Measurements from ENCODE around the gene GRIK3.
A peak's percentile ranks its signal among the peaks of the same experiment; 100 is the strongest.

Gene GRIK3

GRCh38 chr1:36763771-36764170 is 270.5 kb downstream of the GRIK3 start:
- Histone ChIP-seq H3K27ac (ENCODE audit: extremely low read depth, low read depth, low read length) (no peak overlapping the region), H3K4me3 (ENCODE audit: low read depth, low read length) (no peak overlapping the region), H3K36me3 (ENCODE audit: control insufficient read depth in 2 of 2, insufficient read depth in 1 of 2, low read length in 2 of 2) (no peaks in the 10 kb centered on the region), H3K4me1 (ENCODE audit: control insufficient read depth, insufficient read depth, low read length) (no peaks in the 10 kb centered on the region), H3K9me3 (ENCODE audit: control insufficient read depth, insufficient read depth, low read depth, low read length) (no peaks in the 10 kb centered on the region)
- peak; percentile 27; the same call in 1 of the 2 replicates for TF ChIP-seq EGR2 (tag by site-specific recombination; IDR thresholded peaks at IDR 0.05; ENCODE audit: low read depth)
- TF ChIP-seq ZNF335 (tag by site-specific recombination; conservative IDR thresholded peaks at IDR 0.05), result no peak
- TF ChIP-seq ZNF501 (tag by site-specific recombination; IDR thresholded peaks at IDR 0.05), result no peak
- TF ChIP-seq ZNF391 (tag by site-specific recombination; IDR thresholded peaks at IDR 0.05; ENCODE audit: borderline replicate concordance, low read depth), result no peak
- peak; percentile 42 for TF ChIP-seq ZFHX2 (tag by site-specific recombination; conservative IDR thresholded peaks at IDR 0.05)
- ChIA-PET POLR2A (no interaction called here), CTCF (interaction anchor here (0.5 to 0.6 kb wide), 2 partner anchors 727 to 1684 kb away, joined by 3 read pairs; no protein-coding TSS in a partner anchor)

- H3K27ac ChIP-seq (ENCODE audit: extremely low read depth, low read depth, low read length), result no peak overlapping the region
- H3K4me3 ChIP-seq (ENCODE audit: low read depth, low read length), result no peak overlapping the region
- CTCF ChIA-PET, result no interaction called here
- POLR2A ChIA-PET, result no interaction called here
- no peaks in the 10 kb centered on the region for H3K4me1 ChIP-seq (ENCODE audit: control insufficient read depth, insufficient read depth, low read length)
- H3K36me3 ChIP-seq (ENCODE audit: control insufficient read depth in 2 of 2, insufficient read depth in 1 of 2, low read length in 2 of 2), result no peaks in the 10 kb centered on the region
- no peaks in the 10 kb centered on the region for H3K9me3 ChIP-seq (ENCODE audit: control insufficient read depth, insufficient read depth, low read depth, low read length)
- TF ChIP-seq SP3 (tag by site-specific recombination; IDR thresholded peaks at IDR 0.05) (no peak), ZNF112 (tag by site-specific recombination; IDR thresholded peaks at IDR 0.05) (no peak), ZNF621 (tag by site-specific recombination; IDR thresholded peaks at IDR 0.05) (no peak), ZNF514 (tag by site-specific recombination; IDR thresholded peaks at IDR 0.05) (0 out of 2 replicates have a peak, but pooled peaks have one; percentile 72), BCL6B (tag by site-specific recombination; IDR thresholded peaks at IDR 0.05) (peak; percentile 12; the same call in 1 of the 2 replicates), KLF16 (tag by site-specific recombination; IDR thresholded peaks at IDR 0.05) (no peak), YY2 (tag by site-specific recombination; IDR thresholded peaks at IDR 0.05) (0 out of 2 replicates have a peak, but pooled peaks have one; percentile 13), PRDM4 (tag by site-specific recombination; IDR thresholded peaks at IDR 0.05) (no peak), ZNF449 (tag by site-specific recombination; IDR thresholded peaks at IDR 0.05) (no peak), PRDM6 (tag by site-specific recombination; IDR thresholded peaks at IDR 0.05) (no peak), ZSCAN23 (tag by site-specific recombination; IDR thresholded peaks at IDR 0.05) (no peak), ZNF423 (tag by site-specific recombination; IDR thresholded peaks at IDR 0.05) (no peak), TSHZ1 (tag by site-specific recombination; IDR thresholded peaks at IDR 0.05; ENCODE audit: borderline replicate concordance) (no peak), ZNF214 (tag by site-specific recombination; IDR thresholded peaks at IDR 0.05; ENCODE audit: borderline replicate concordance) (no peak), ZNF521 (tag by site-specific recombination; IDR thresholded peaks at IDR 0.05) (peak; percentile 84; the same call in 1 of the 2 replicates), ZNF311 (tag by site-specific recombination; IDR thresholded peaks at IDR 0.05; ENCODE audit: borderline replicate concordance) (0 out of 2 replicates have a peak, but pooled peaks have one; percentile 37), ZNF148 (tag by site-specific recombination; IDR thresholded peaks at IDR 0.05; ENCODE audit: borderline replicate concordance) (peak; percentile 71)
Observed at GRCh38 chr1:36762174-36762573, 272.1 kb downstream of the GRIK3 start.
